ENCODE data around the gene ANKHD1.

ANKHD1 gene

GRCh38 chr5:140545606-140546005 lies 144.0 kb downstream of the ANKHD1 start:
- no peak for DNase-seq

GRCh38 chr5:140546851-140547507 lies 145.3 kb downstream of the ANKHD1 start:
- DNase-seq, result no peak

GRCh38 chr5:140547508-140548299 lies 146.1 kb downstream of the ANKHD1 start, which contains the start of gene EIF4EBP3:
EIF4EBP3 (plus strand) TSS chr5:140547662; CDS start chr5:140547738, 76 bp downstream.
- DNase-seq, result no peak

- no peak for DNase-seq
Observed at GRCh38 chr5:140548300-140548688, 146.7 kb downstream of the ANKHD1 start.

GRCh38 chr5:140548791-140549190 lies 147.2 kb downstream of the ANKHD1 start:
- DNase-seq, result no peak

GRCh38 chr5:140549237-140550144 lies 147.9 kb downstream of the ANKHD1 start:
- DNase-seq, result no peak

- no peak for DNase-seq
Observed at GRCh38 chr5:140550147-140551079, 148.8 kb downstream of the ANKHD1 start.

- no peak for DNase-seq
Observed at GRCh38 chr5:140551872-140552271, 150.2 kb downstream of the ANKHD1 start.

GRCh38 chr5:140553657-140554056 lies 152.0 kb downstream of the ANKHD1 start:
- no peak for DNase-seq

GRCh38 chr5:140554454-140554853 lies 152.8 kb downstream of the ANKHD1 start:
- no peak for DNase-seq

- no peak for DNase-seq
Observed at GRCh38 chr5:140555747-140556312, 154.2 kb downstream of the ANKHD1 start.

GRCh38 chr5:140556438-140556837 lies 154.8 kb downstream of the ANKHD1 start:
- no peak for DNase-seq

GRCh38 chr5:140557136-140557805 lies 155.6 kb downstream of the ANKHD1 start, which contains the start of gene SRA1:
SRA1 (minus strand) TSS chr5:140557473; CDS start chr5:140557452, 21 bp downstream.
- peak; percentile 92 for DNase-seq

- DNase-seq, result no peak
Observed at GRCh38 chr5:140557965-140558364, 156.3 kb downstream of the ANKHD1 start.

- no peak for DNase-seq
Observed at GRCh38 chr5:140558542-140558941, 156.9 kb downstream of the ANKHD1 start.

GRCh38 chr5:140560227-140560626 lies 158.6 kb downstream of the ANKHD1 start:
- DNase-seq, result no peak

GRCh38 chr5:140561753-140562523 lies 160.3 kb downstream of the ANKHD1 start:
- DNase-seq, result no peak

- no peak for DNase-seq
Observed at GRCh38 chr5:140563596-140563995, 162.0 kb downstream of the ANKHD1 start.

- DNase-seq, result peak; percentile 95
Observed at GRCh38 chr5:140564196-140565023, 162.8 kb downstream of the ANKHD1 start, which contains the start of the genes APBB3 and SLC35A4. APBB3 (minus strand) TSS chr5:140564598; CDS start chr5:140564245, 353 bp downstream. SLC35A4 (plus strand) TSS chr5:140564828; CDS start chr5:140567170, 2,342 bp downstream.
